UCSD-AML1 (cell line): ENCODE data around the gene RETN.

Source experiments
- DNase-seq: peaks from one replicate; lab custom pipeline; 2025; ENCODE audit not compliant: unreplicated experiment; lab: John Stamatoyannopoulos, UW

Gene RETN

DNA sequence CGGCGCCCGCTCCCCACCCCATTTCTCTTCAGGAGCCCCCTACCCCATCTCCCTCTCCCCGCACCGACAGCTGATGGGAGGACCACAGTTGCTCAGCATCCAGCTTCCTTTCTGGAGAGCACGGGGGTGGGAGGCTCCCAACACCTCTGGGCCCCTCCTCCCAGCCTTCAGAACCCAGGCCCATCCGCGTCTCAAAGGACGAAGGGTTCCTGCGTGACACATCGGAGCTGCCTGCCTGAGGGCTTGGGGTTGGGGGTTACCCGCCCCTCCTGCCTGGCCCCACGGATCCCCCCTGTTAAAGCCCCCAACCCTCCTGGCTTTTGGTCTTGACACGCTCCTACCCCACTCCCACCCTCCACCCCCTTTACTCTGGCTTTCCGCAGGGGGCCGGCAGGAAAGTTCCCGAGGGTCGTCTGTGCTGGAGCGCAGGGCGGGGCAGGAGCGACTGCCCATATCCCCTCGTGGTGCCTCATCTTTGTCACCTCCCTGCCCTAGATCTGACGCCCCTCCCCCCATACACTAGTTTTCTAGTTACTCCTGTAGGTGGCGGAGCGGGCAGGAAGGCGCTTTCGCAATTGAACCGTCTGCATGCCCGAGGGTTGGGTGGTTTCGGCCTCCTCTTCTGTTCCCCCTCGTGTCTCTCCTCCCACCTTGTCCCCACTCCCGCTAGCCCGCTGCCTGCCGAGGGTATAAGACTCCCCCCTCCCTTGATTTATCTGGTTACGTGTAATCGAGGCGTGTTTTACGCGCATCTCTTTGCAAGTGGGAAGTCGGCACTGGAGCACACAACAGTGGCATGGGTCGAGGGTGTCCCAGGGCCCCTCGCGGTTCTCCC, 12.7 kb downstream of the RETN start:
- peak; percentile 78 for DNase-seq

DNA sequence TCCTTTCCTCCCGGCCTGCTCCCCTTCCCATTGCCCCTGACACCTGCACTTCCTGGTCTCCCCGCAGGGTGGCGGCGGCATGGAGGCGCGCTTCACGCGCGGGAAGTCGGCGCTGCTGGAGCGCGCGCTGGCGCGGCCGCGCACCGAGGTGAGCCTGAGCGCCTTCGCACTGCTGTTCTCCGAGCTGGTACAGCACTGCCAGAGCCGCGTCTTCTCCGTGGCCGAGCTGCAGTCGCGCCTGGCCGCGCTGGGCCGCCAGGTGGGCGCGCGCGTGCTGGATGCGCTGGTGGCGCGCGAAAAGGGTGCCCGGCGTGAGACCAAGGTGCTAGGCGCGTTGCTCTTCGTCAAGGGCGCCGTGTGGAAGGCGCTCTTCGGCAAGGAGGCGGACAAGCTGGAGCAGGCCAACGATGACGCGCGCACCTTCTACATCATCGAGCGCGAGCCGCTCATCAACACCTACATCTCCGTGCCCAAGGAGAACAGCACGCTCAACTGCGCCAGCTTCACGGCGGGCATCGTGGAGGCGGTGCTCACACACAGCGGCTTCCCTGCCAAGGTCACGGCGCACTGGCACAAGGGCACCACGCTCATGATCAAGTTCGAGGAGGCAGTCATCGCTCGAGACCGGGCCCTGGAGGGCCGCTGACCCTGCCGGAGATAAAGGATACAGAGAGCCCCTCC, 13.5 kb downstream of the RETN start:
- DNase-seq: no peak

DNA sequence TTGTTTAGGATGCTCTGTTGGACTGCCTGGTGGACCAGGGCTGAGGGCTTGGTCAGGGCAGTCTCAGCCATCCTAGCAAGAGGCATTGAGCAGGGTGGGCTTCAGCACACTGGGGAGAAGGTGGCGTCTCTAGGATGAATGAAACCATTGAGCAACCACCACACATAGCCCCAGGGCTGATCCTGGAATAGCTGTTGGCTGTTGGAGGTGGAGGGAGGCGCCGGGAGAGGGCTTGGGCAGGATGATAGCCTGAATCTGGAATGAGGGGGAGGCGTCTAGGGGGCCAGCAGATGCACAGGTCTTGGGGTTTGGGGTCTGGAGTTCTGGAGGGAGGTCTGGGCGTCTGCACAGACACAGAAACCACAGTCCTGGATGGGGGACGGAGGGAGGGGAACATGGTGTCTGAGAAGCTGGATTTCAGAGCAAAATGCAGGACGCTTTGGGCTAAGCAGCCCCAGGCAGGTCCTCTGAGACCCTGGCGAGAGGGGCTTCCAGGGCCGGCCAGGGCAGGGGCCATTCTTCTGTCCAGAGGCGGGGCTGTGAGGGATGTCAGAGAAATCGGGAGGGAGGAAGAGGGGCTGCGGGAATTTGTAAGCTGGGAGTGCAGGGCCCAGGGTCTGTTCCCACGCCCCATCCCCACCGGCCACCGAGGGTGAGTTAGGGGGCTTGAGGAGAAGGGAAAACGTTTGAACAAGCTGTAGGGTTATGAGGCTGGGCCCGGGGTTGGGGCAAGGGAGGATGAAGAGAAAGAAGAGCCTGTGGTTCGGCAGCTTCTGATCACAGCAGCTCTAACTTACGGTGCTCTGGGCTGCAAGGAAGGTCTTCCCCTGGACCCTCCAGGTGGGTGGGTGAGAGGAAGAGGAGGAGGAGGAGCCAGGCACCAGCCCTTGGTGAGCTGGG, 16.9 kb downstream of the RETN start:
- DNase-seq: no peak

DNA sequence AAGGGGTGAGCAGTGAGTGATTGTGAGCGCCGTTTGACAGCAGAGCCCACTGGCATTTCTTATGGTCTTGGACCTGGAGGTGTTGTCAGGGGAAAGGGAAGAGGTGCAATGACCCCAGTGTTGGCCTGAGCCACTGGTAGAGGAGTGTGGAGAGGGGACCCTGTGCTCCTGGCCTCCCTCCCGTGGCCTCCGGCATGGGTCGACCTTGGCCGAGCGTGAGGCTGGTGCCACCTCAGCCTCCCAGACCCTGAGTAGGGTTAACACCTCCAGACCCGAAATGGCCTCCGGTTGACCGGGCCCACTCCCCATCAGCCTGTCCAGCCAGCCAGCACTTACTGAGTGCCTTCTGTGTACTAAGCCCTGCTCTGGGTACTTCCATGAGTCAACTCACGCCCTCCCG, 18.3 kb downstream of the RETN start:
- no peak for DNase-seq

DNA sequence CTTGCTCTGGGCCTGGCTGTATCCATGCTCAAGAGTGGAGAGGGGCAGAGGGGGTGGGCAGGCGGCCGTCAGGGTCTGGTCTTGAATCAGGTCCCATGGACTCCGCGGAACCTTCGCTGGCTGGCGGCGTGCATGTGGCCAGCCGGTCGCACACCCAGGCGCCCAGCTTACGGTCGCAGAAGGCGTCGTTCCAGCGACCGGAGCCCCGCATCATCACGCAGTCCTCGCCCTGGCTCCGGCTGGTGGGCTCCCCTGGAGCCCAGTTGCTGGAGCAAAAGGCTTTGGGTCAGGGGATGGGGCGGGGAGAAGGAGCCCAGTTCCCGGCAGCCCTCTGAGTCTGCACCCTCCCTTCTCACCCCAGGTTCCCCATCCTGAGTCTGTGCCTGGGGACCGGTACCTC, 20.3 kb downstream of the RETN start:
- no peak for DNase-seq

DNA sequence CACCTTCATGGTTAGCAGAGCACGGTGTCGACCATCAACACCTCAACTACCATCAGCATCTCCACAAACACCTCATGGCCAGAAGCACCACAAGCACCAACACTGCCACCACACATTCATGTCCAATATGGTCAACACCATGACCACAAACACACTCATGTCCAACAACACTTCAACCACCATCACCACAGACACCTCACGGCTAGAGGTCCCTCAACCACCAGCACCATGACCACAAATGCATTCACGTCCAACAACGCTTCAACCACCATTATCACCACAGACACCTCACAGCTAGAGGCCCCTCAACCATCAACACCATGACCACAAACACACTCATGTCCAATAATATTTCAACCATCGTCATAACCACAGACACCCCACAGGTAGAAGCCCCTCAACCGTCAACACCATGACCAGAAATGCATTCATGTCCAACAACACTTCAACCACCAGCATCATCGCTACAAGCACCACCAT, 22.0 kb downstream of the RETN start:
- DNase-seq: no peak

DNA sequence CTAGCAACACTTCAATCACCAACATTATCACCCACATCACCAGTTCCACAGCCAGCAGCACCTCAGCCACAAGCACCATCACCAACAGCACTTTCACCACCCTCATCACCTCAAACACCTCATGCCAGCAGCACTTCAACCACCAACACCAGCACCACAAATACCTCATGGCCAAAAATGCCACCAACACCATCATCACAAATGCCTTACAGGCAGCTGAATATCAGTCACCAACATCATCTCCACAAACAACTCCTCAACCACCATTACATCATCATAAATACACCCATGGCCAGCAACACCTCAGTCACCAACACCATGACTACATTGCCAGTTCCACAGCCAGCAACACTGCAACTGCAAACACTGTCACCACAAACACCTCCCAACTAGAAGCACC, 22.6 kb downstream of the RETN start:
- no peak for DNase-seq

DNA sequence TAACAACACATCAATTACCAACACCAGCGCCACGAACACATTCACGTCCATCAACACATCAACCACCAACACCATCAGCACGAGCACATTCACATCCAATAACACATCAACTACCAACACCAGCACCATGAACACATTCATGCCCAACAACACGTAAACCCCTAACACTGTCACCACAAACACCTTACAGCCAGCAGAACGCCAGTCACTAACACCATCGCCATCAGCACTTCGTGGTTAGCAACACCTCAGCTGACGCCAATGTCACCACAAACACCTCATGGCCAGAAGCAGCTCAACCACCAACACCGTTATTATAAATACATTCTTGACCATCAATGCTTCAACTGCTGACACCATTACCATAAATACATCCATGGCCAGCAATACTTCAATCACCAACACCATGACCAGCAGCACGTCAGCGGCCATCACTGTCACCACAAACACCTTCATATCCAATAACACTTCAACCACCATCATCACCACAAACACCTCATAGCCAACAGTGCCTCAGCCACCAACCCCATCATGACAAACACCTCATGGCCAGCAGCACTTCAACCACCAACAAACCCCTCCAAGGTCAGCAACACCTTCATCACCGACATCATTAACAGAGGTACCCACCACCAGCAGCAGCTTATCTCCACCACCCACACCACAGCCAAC, 23.7 kb downstream of the RETN start:
- no peak for DNase-seq

DNA sequence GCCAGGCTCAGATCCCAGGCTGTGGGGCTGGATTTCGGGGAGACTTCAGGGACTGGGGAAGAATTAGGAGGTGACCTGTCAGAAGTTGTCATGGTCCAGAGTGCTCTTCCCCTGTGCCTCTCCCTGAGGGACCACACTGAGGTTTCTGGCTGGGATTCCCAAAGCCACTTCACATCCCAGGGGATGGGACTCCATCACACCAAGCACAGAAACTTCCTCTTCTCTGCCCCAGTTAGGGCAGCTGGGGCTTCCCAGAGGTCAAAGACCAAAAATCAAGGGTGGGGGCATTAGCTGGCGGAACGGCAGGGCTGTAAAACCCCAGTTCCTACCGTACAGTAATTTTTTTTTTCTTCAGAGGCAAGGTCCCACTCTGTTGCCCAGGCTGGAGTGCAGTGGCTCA, 25.6 kb downstream of the RETN start:
- DNase-seq: no peak

DNA sequence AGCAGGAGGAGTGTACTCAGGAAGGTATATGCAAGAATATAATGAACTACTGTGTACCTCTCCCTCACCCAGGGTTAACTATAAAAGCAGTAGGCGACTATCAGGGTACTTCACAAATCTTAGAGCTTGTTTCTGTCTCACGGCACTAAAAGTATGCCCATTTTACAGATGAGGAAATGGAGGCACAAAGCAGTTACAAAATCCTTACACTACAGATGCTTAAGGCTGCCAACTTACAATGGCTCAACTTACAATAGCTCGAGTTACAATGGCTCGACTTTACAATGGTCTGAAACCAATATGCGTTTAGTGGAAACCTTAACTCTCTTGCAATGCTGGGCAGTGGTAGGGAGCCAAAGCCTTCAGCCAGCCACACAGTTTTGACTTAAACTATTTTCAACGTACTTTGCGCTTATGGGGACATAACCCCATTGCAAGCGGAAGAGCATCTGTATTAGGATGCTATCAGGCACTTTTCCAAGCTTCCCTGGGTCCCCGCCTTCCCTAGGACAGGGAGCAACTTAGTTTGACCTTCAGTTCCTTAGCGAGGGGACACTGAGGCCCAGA, 29.0 kb downstream of the RETN start:
- DNase-seq: no peak

DNA sequence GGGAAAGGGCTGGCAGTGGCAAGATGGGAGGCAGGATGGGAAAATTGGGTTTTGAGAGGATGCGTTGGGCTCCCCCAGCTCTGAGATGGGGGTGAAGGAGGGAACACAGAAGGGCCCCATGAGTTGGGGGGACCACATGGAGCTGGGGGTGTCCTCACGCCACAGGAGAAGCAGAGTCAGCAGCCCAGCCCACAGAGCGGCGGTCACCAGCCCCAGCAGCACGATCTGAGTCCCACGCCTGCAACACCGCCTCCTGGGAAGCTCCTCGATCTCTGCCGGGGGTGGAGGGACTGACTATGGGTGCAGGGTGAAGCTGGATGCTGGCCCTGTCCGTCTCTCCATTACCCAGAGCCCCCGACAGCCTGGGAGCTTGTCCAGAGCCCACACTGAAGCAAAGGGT, 29.7 kb downstream of the RETN start:
- DNase-seq: no peak

DNA sequence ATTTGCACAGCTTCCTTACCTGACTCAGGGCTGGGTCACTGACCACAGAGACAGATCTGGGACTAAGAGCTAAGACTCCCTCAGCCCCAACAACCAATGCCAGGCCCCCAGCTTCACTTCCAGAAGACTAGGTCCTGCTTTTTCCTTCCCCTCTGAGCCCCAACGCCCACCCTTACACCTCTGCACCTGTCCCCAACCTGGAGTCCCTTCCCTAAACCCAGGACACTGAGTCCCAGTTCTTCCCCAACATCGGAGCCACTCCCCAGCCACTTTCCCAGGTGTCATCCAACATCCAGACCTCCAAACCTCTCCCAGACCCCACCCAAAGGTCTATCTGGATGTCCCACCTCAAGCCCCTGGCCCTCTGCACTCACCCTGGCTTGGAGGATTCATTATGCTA, 30.2 kb downstream of the RETN start:
- DNase-seq: no peak

DNA sequence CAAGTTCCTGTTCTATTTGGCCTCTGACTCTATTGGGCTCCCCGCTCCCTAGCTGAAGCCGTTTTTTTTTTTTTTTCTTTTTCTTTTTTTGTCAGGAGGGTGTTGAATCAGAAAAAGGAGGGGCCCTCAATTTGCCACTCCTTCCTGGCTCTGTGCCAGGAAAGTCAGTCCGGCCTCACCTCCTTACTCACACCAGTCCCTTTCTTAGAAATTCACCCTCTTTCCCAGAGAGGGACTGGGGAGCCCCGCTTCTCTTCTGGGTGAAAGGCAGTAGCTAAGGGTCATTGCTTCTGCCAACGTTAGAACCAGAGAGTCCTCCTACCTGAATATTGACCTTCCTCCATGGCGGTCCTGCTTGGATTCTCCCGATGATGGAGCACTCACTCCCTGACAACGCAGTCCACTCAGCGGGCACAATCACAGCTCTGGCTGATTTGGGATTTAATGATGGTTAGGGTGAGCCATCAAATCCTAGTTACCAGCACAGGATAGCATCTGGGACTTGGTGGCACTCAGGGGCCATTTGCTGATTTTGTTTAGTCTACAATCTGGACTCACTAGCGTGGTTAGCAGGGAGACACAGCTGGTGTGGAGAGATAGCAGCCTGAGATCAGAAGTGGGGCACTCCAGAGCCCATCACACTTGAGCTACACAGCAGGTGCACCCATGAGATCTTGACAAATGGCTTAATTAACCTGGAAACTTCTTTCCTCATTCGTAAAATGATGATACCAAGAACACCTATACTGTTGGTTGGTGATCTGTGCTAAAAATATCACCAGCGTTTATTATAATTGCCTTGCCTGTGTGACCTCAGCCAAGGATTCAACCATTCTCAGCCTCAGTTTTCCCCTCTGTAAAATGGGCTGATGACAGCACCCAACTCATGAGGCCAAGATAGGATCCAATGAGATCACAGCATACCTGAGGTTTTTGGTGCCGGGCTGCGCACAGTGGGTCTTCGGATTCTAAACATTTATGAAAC, 30.9 kb downstream of the RETN start:
- DNase-seq: no peak

DNA sequence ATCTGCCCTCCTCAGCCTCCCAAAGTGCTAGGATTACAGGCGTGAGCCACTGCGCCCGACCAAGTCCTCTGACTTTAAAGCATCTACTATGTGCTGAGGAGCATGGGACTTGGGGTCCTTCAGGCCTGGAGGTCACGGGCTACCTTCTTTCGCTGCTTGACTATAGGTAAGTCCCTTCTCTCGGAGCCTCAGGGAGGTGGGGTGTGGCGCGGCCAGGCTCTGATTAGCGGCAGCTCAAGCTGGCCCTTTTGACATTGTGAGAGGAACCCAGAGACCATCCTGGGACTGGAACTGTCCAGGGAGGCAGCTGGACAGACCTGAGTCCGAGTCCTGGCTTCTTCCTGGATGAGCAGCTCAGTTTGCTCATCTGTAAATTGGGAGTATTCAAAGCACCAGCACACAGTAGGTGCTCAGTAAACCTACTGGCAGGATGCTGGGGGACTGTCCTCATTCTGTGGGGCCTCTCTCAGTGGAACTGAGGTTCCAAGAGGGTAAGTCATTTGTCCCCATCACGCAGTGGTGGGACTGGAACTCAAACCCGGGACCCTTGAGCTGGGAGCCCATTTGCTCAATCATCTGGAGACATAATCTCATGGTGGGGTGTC, 32.3 kb downstream of the RETN start:
- no peak for DNase-seq

DNA sequence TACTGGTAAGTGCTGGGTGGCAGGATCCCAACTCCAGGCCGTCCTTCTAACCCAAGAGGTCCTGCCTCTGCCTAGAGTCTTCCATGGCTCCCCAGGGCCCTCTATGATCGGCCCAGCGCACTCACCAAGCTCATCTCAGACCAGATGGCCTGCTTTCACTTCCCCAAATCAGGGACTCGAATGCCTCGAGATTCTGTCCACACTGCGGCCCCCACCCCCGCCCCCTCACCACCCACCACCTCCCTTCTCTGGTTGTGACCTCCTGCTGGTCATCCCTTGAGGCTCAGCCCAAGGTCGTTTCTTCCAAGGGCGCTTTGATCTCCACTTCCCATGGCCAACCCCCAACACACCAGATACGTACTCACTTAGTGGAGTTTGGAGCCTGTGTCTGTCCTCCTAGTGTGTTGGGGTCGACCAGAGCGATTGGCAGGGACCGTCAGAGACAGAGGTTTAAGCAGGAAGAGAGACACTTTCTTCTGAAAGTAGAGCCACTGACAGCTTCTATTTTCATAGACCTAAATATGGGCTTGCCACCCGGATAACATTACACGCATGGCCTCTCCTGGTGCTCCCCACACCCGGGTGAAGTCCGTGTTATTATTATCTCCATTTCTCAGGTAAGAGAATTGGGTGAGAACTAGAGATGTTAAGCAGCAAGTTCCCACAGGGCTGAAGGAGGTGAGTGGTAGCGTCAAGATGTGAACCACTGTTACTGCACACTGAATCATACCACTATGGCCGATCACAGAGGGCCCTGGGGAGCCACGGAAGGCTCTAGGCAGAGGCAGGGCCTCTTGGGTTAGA, 33.0 kb downstream of the RETN start, which contains the start of gene FCER2:
TSS of gene FCER2 (minus strand) at position 478 of the 804 bp plus-strand sequence. CDS start 2,371 bp downstream, outside the sequence.
- DNase-seq: no peak

DNA sequence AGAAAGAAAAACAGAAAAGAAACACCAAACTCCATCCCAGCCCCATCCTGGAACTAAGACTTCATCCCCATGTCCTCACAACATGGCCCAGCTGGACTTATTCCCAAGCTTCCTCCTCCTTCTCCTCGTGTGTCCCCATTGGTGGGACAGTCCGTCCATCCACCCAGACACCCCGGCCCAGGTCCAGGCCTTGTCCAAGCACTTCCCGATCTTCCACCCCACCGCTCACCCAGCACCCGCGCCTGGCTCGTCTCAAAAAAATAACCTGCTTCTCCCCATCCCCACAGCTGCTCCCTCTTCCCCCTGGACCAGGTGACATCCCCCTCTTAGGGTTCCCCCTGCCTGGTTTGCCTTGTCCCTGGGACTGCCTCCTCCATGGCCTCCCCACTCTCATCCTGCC, 34.5 kb downstream of the RETN start:
- no peak for DNase-seq

DNA sequence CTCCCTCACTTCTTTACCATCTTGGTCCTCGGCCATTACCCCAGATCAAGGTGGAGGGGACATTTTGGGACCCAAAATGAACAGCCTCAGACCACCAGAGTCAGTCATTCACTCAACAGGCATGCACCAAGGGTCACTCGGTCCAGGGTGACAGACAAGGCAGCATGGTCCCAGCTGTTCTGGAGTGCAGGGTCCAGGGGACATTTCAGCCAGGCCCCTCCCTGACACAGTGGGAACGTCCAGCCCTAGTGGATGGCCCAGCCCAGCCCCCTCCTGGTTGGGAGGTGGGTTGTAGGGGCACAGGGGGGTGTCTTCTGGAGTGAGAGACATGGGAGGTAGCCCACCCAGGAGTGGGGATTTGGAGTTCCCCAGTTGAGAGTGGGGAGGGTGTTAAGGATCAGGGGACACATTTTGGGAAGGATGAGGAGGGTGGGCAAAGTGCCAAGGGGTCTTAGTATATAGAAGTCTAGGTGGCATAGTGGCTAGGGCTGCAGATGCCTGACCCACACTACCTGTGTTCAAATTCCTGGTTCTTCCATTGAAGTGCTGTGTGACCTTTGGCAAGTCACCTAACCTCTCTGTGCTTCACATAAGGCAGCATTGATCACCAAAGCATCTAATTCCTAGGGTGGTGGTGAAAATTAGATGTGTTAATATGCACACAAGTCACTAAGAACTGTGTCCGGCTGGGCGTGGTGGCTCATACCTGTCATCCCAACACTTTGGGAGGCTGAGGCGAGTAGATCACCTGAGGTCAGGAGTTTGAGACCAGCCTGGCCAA, 35.6 kb downstream of the RETN start:
- no peak for DNase-seq
